MG63 (cell line): ENCODE measurements around the gene ADAMTSL1. TPM values are rescaled to one million over a fixed set of nuclear protein-coding genes. Genes with fewer than 3 reads are reported as not detected.
A peak's percentile ranks its signal among the peaks of the same experiment; 100 is the strongest.

ENCODE experiments used
- DNase-seq: peaks from one replicate; pipeline ENCODE4 v3.0.0-alpha.2; 2020
- H3K27me3 ChIP-seq: fragments of 250-450 bp; sonication (Bioruptor Pico); 2 replicates; pipeline ENCODE4 v1.5.1; 2020; ENCODE audit warnings: mild to moderate bottlenecking, moderate library complexity
- H3K36me3 ChIP-seq: fragments of 250-450 bp; sonication (Bioruptor Pico); 2 replicates; pipeline ENCODE4 v1.5.1; 2020; ENCODE audit warnings: mild to moderate bottlenecking, moderate library complexity
- H3K4me3 ChIP-seq: fragments of 250-450 bp; sonication (Bioruptor Pico); 2 replicates; pipeline ENCODE4 v1.5.1; 2020; ENCODE audit warnings: mild to moderate bottlenecking, moderate library complexity
- H3K9me3 ChIP-seq: fragments of 250-450 bp; sonication (Bioruptor Pico); 2 replicates; pipeline ENCODE4 v1.5.1; 2020; ENCODE audit warnings: mild to moderate bottlenecking, moderate library complexity
- total RNA-seq: library from RNA; depleted of rRNA; stranded (reverse); fragments of >200 nt; shearing (Covaris generic); gene quantifications from 2 replicates; pipeline ENCODE4 v1.2.3, GENCODE V29; 2014; ENCODE audit warnings: low replicate concordance

The ADAMTSL1 gene
- total RNA-seq, 1 experiment from 2014 or later = 62.9 TPM

GRCh38 chr9:18768951-18769622 is 295.1 kb downstream of the ADAMTSL1 start:
- no peak for DNase-seq
- H3K27me3 ChIP-seq = no peaks in the 10 kb centered on the region
- no peak overlapping the region for H3K4me3 ChIP-seq
- H3K9me3 ChIP-seq = no peaks in the 10 kb centered on the region
- peaks cover 43% of the 10 kb centered on the region for H3K36me3 ChIP-seq

- Histone ChIP-seq H3K4me3 (no peak overlapping the region), H3K27me3 (no peaks in the 10 kb centered on the region), H3K9me3 (no peaks in the 10 kb centered on the region), H3K36me3 (peaks cover 40% of the 10 kb centered on the region)
- DNase-seq = no peak
These were observed 296.4 kb downstream of the ADAMTSL1 start for GRCh38 chr9:18770131-18770908.

- no peaks in the 10 kb centered on the region for H3K9me3 ChIP-seq
- H3K36me3 ChIP-seq = peaks cover 44% of the 10 kb centered on the region
- DNase-seq = no peak
- H3K27me3 ChIP-seq = no peaks in the 10 kb centered on the region
- no peak overlapping the region for H3K4me3 ChIP-seq
These were observed 297.1 kb downstream of the ADAMTSL1 start for GRCh38 chr9:18771011-18771410.

GRCh38 chr9:18771763-18772162 is 297.8 kb downstream of the ADAMTSL1 start:
- no peak overlapping the region for H3K4me3 ChIP-seq
- DNase-seq = no peak
- H3K36me3 ChIP-seq = peaks cover 50% of the 10 kb centered on the region

GRCh38 chr9:18775241-18775640 is 301.3 kb downstream of the ADAMTSL1 start:
- H3K27me3 ChIP-seq = no peaks in the 10 kb centered on the region
- no peak for DNase-seq
- H3K4me3 ChIP-seq = no peak overlapping the region
- H3K36me3 ChIP-seq = peaks cover 71% of the 10 kb centered on the region
- no peaks in the 10 kb centered on the region for H3K9me3 ChIP-seq

More at GRCh38 chr9:18771763-18772162, 297.8 kb downstream of the ADAMTSL1 start:
- H3K9me3 ChIP-seq = no peaks in the 10 kb centered on the region
- no peaks in the 10 kb centered on the region for H3K27me3 ChIP-seq

- H3K4me3 ChIP-seq = no peak overlapping the region
- no peaks in the 10 kb centered on the region for H3K9me3 ChIP-seq
- peaks cover 71% of the 10 kb centered on the region for H3K36me3 ChIP-seq
- DNase-seq = no peak
- no peaks in the 10 kb centered on the region for H3K27me3 ChIP-seq
These were observed 302.0 kb downstream of the ADAMTSL1 start for GRCh38 chr9:18775930-18776329.

GRCh38 chr9:18776836-18777820 is 303.2 kb downstream of the ADAMTSL1 start:
- Histone ChIP-seq H3K27me3 (no peaks in the 10 kb centered on the region), H3K9me3 (no peaks in the 10 kb centered on the region), H3K4me3 (no peak overlapping the region), H3K36me3 (peaks cover 71% of the 10 kb centered on the region)
- no peak for DNase-seq

- no peak for DNase-seq
- Histone ChIP-seq H3K27me3 (no peaks in the 10 kb centered on the region), H3K9me3 (no peaks in the 10 kb centered on the region), H3K36me3 (peaks cover 71% of the 10 kb centered on the region), H3K4me3 (no peak overlapping the region)
These were observed 304.2 kb downstream of the ADAMTSL1 start for GRCh38 chr9:18778147-18778546.

- Histone ChIP-seq H3K9me3 (no peaks in the 10 kb centered on the region), H3K4me3 (no peak overlapping the region), H3K27me3 (no peaks in the 10 kb centered on the region), H3K36me3 (peaks cover 73% of the 10 kb centered on the region)
- no peak for DNase-seq
These were observed 304.9 kb downstream of the ADAMTSL1 start for GRCh38 chr9:18778846-18779245.

GRCh38 chr9:18783909-18784308 is 310.0 kb downstream of the ADAMTSL1 start:
- Histone ChIP-seq H3K4me3 (no peak overlapping the region), H3K27me3 (no peaks in the 10 kb centered on the region), H3K9me3 (no peaks in the 10 kb centered on the region), H3K36me3 (peaks cover 51% of the 10 kb centered on the region)
- no peak for DNase-seq

GRCh38 chr9:18785604-18786003 is 311.7 kb downstream of the ADAMTSL1 start:
- H3K36me3 ChIP-seq = peaks cover 54% of the 10 kb centered on the region
- no peak for DNase-seq
- no peak overlapping the region for H3K4me3 ChIP-seq
- no peaks in the 10 kb centered on the region for H3K9me3 ChIP-seq
- no peaks in the 10 kb centered on the region for H3K27me3 ChIP-seq

- Histone ChIP-seq H3K36me3 (peaks cover 50% of the 10 kb centered on the region), H3K27me3 (no peaks in the 10 kb centered on the region), H3K9me3 (no peaks in the 10 kb centered on the region), H3K4me3 (no peak overlapping the region)
- no peak for DNase-seq
These were observed 312.2 kb downstream of the ADAMTSL1 start for GRCh38 chr9:18786196-18786595.

- DNase-seq = no peak
- no peaks in the 10 kb centered on the region for H3K9me3 ChIP-seq
- no peaks in the 10 kb centered on the region for H3K27me3 ChIP-seq
- no peak overlapping the region for H3K4me3 ChIP-seq
- peaks cover 43% of the 10 kb centered on the region for H3K36me3 ChIP-seq
These were observed 313.1 kb downstream of the ADAMTSL1 start for GRCh38 chr9:18786911-18787650.

GRCh38 chr9:18788256-18788655 is 314.3 kb downstream of the ADAMTSL1 start:
- Histone ChIP-seq H3K36me3 (peaks cover 44% of the 10 kb centered on the region), H3K9me3 (no peaks in the 10 kb centered on the region), H3K4me3 (no peak overlapping the region), H3K27me3 (no peaks in the 10 kb centered on the region)
- no peak for DNase-seq

GRCh38 chr9:18791074-18791473 is 317.1 kb downstream of the ADAMTSL1 start:
- Histone ChIP-seq H3K9me3 (no peaks in the 10 kb centered on the region), H3K27me3 (no peaks in the 10 kb centered on the region), H3K36me3 (peaks cover 46% of the 10 kb centered on the region), H3K4me3 (no peak overlapping the region)
- DNase-seq = peak; percentile 32

GRCh38 chr9:18793122-18793521 is 319.2 kb downstream of the ADAMTSL1 start:
- peaks cover 60% of the 10 kb centered on the region for H3K36me3 ChIP-seq
- DNase-seq = no peak
- H3K27me3 ChIP-seq = no peaks in the 10 kb centered on the region
- H3K9me3 ChIP-seq = no peaks in the 10 kb centered on the region
- H3K4me3 ChIP-seq = no peak overlapping the region
